Sigmoid colon (tissue), 7 donors: ENCODE measurements around the gene HMCN2. TPM values are rescaled to one million over a fixed set of nuclear protein-coding genes. Genes with fewer than 3 reads are reported as not detected.
A peak's percentile ranks its signal among the peaks of the same experiment; 100 is the strongest.

Experiments used
- DNase-seq: peaks from one replicate; pipeline ENCODE4 v3.0.0-alpha.2; 2019
- H3K27ac ChIP-seq, 4 donors: fragments of 200-600 bp; sonication (generic); one replicate each; pipeline ENCODE4 v1.5.1; 2016 to 2019; ENCODE audit warnings: mild to moderate bottlenecking in 1 of 4
- H3K27me3 ChIP-seq, 3 donors: fragments of 200-600 bp; sonication (generic); one replicate each; pipeline ENCODE4 v1.5.1; 2019; ENCODE audit warnings: mild to moderate bottlenecking in 1 of 3
- H3K36me3 ChIP-seq, 4 donors: fragments of 200-600 bp; sonication (generic); one replicate each; pipeline ENCODE4 v1.5.1; 2016 to 2019
- H3K4me1 ChIP-seq, 4 donors: fragments of 200-600 bp; sonication (generic); one replicate each; pipeline ENCODE4 v1.5.1; 2017 to 2019
- H3K4me3 ChIP-seq, 4 donors: fragments of 200-600 bp; sonication (generic); one replicate each; pipeline ENCODE4 v1.5.1; 2017 to 2019; ENCODE audit warnings: mild to moderate bottlenecking in 2 of 4, moderate library complexity in 1 of 4
- H3K9me3 ChIP-seq, 4 donors: fragments of 200-600 bp in 3 of 4; sonication (generic) in 3 of 4; one replicate each; pipeline versions ENCODE4 v1.5.1 to v1.6.1; 2013 to 2019
- CTCF ChIP-seq, 4 experiments: fragments of 450-650 bp in 3 of 4; fragments of 200-600 bp in 1 of 4; IDR thresholded peaks; one replicate each; pipeline ENCODE4 v1.5.1; 2016 to 2019; ENCODE audit warnings: antibody characterized with exemption in 4 of 4, mild to moderate bottlenecking in 3 of 4, moderate library complexity in 2 of 4
- EP300 ChIP-seq, 4 donors: sonication (generic); formaldehyde crosslinking; IDR thresholded peaks; one replicate each; pipeline ENCODE4 v1.6.1; 2017; ENCODE audit warnings: antibody characterized with exemption in 4 of 4
- POLR2A ChIP-seq, 2 donors: fragments of 450-650 bp; IDR thresholded peaks; one replicate each; pipeline ENCODE4 v1.6.1; 2016; ENCODE audit warnings: antibody characterized with exemption in 2 of 2, mild to moderate bottlenecking in 2 of 2, moderate library complexity in 2 of 2
- POLR2AphosphoS5 ChIP-seq, 4 donors: sonication (generic); formaldehyde crosslinking; IDR thresholded peaks; one replicate each; pipeline ENCODE4 v1.6.1; 2017; ENCODE audit warnings: antibody characterized with exemption in 4 of 4
- WGBS, 2 donors: extraction: QIAGEN DNeasy Blood & Tissue Kit; methylation state at CpG; one replicate each; pipeline ENCODE4 v1.1.7; 2013; 5-methylcytosine and 5-hydroxymethylcytosine counted together
- intact Hi-C: fragments of 100-400 bp; cut with DNase I; formaldehyde crosslinking; loops from one replicate; pipeline ENCODE4 v1.15.1; 2023
- polyA plus RNA-seq, 3 donors: library from polyadenylated mRNA; stranded (reverse); fragments of 200-250 nt; gene quantifications; one replicate each; pipeline ENCODE4 v1.2.3, GENCODE V29; 2013
- total RNA-seq, 4 donors: library from RNA; depleted of rRNA; stranded (reverse); fragments of >200 nt; gene quantifications; one replicate each; pipeline ENCODE4 v1.1.0, GENCODE V29; 2016
- donor health status: healthy with polysubstance abuse.
- donor health status: Bipolar disorder and iron deficiency.
- donor health status: healthy.

Gene HMCN2
- 100 to 1,000 TPM in 1 of 4 donors, 10 to 100 TPM in 2, 1 to 10 TPM in 1; 8.2 to 106 (median 35.7) TPM for total RNA-seq
- polyA plus RNA-seq, result 10 to 100 TPM in 1 of 3 donors, 1 to 10 TPM in 2; 3.6 to 44.0 (median 6.0) TPM

DNA sequence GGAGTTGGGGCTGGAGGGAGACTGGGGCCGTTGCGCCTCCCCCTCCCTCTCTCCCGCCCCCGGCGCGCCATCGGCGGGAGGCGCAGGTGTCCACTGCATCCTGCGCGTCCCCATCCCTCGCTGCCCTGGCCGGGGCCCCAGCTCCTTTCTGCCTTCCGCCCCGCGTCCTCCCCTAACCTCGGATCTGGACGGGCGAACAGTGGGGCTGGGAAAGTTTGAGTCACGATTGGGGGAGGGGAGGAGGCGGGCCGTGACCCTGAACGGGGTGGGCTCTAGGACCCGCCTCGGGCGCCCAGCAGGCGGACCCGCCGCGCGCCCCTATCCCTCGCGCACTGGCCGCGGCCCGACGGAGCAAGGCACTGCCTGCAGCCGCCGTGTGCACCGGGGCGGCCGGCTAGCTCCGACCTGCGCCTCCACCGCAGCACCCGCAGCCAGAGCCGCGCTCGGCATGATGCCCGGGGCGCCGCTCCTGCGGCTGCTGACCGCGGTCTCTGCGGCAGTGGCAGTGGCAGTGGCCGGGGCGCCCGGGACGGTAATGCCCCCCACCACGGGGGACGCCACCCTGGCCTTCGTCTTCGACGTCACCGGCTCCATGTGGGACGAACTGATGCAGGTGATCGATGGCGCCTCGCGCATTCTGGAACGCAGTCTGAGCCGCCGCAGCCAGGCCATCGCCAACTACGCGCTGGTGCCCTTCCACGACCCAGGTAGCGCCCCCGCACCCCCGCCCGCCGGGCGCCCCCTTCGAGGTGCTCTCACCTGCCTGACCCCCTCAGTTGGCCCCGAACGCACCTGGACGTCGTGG, at the start of gene HMCN2:
TSS of gene HMCN2 (plus strand) at position 330 of the 805 bp plus-strand sequence. CDS start at position 449, 119 bp downstream.
- no peaks in the 10 kb centered on the region for H3K36me3 ChIP-seq
- intact Hi-C loops, result no loop called here
- WGBS, 2 donors, result 3% methylated on average over 87 to 89 of the region's 89 CpGs
- H3K27me3 ChIP-seq, result no peaks in the 10 kb centered on the region
- peak within 1 kb of the TSS; percentile 72 to 98 (median 88) for H3K27ac ChIP-seq
- no peaks in the 10 kb centered on the region for H3K9me3 ChIP-seq
- H3K4me1 ChIP-seq, result peaks cover 0 to 97% (median 66%) of the 10 kb centered on the region in 4 donors
- H3K4me3 ChIP-seq, result peak within 1 kb of the TSS; percentile 31 to 68 (median 56)
- peak in 2 of 4 donors; percentile 80 to 86 for TF ChIP-seq EP300 (IDR thresholded peaks at IDR 0.05)
- no peak for TF ChIP-seq POLR2A (IDR thresholded peaks at IDR 0.05)
- TF ChIP-seq CTCF (IDR thresholded peaks at IDR 0.05), result no peak
- TF ChIP-seq POLR2AphosphoS5 (IDR thresholded peaks at IDR 0.05), result peak; percentile 68 to 91 (median 76)
- peak; percentile 86 for DNase-seq

DNA sequence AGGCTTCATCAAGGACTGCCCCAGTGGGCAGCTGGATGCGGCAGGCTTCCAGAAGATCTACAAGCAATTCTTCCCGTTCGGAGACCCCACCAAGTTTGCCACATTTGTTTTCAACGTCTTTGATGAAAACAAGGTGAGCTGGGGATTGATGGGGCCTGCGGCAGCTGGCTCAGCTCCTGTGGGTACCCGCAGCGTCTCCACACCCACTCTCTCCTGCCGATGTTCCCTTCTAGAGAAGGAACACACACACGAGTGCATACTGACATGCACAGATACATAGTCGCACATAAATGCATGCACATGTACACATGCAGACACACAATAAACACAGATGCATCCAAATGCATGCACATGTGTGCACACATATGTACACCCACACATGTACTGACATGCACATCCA, 47.7 kb upstream of the HMCN2 start:
- Histone ChIP-seq H3K9me3 (no peaks in the 10 kb centered on the region), H3K4me3 (no peak overlapping the region), H3K4me1 (peaks cover 0 to 68% (median 58%) of the 10 kb centered on the region in 4 donors), H3K27me3 (no peaks in the 10 kb centered on the region), H3K36me3 (peaks cover 0 to 18% (median 9%) of the 10 kb centered on the region in 4 donors), H3K27ac (peak overlapping the region in 3 of 4 donors; percentile 75 to 99 (median 78))
- TF ChIP-seq POLR2A (IDR thresholded peaks at IDR 0.05) (no peak), CTCF (IDR thresholded peaks at IDR 0.05) (no peak)
- intact Hi-C loops, result no loop called here
- WGBS, 2 donors, result 92 to 94% methylated on average over 10 of the region's 10 CpGs
- no peak for DNase-seq

- WGBS, 2 donors, result 84 to 88% methylated on average over 16 of the region's 16 CpGs
- H3K4me1 ChIP-seq, result peaks cover 0 to 50% (median 42%) of the 10 kb centered on the region in 4 donors
- no peaks in the 10 kb centered on the region for H3K9me3 ChIP-seq
- TF ChIP-seq POLR2A (IDR thresholded peaks at IDR 0.05), result no peak
- TF ChIP-seq POLR2AphosphoS5 (IDR thresholded peaks at IDR 0.05), result no peak
- TF ChIP-seq CTCF (IDR thresholded peaks at IDR 0.05), result no peak
- no peak for TF ChIP-seq EP300 (IDR thresholded peaks at IDR 0.05)
- H3K27ac ChIP-seq, result peak overlapping the region; percentile 70 to 99 (median 78)
- DNase-seq, result no peak
- H3K36me3 ChIP-seq, result peaks cover 0 to 31% (median 12%) of the 10 kb centered on the region in 4 donors
- intact Hi-C loops, result loop anchor here (10.0 kb wide), 1 partner anchor 1585 kb away; no protein-coding TSS in a partner anchor
- H3K27me3 ChIP-seq, result no peaks in the 10 kb centered on the region
- no peak overlapping the region for H3K4me3 ChIP-seq
Observed at GRCh38 chr9:130219661-130220096, 45.9 kb upstream of the HMCN2 start.

GRCh38 chr9:130220352-130220751, 45.2 kb upstream of the HMCN2 start:
- intact Hi-C loops, result loop anchor here (10.0 kb wide), 1 partner anchor 1586 kb away; no protein-coding TSS in a partner anchor
- Histone ChIP-seq H3K4me1 (peaks cover 0 to 43% (median 35%) of the 10 kb centered on the region in 4 donors), H3K27ac (peak overlapping the region; percentile 70 to 99 (median 78)), H3K9me3 (no peaks in the 10 kb centered on the region), H3K36me3 (peaks cover 0 to 37% (median 15%) of the 10 kb centered on the region in 4 donors), H3K4me3 (no peak overlapping the region), H3K27me3 (no peaks in the 10 kb centered on the region)
- no peak for DNase-seq
- 63 to 84% methylated on average over 9 of the region's 9 CpGs for WGBS, 2 donors
- TF ChIP-seq POLR2A (IDR thresholded peaks at IDR 0.05) (no peak), CTCF (IDR thresholded peaks at IDR 0.05) (peak; percentile 36 to 65 (median 42)), EP300 (IDR thresholded peaks at IDR 0.05) (no peak), POLR2AphosphoS5 (IDR thresholded peaks at IDR 0.05) (peak in 3 of 4 donors; percentile 23 to 56 (median 45))
